KG1 (cell line): ENCODE measurements around the gene PPP1R14C.

Source experiments
- DNase-seq: peaks from one replicate; lab custom pipeline; 2025; lab: John Stamatoyannopoulos, UW

Gene PPP1R14C

DNA sequence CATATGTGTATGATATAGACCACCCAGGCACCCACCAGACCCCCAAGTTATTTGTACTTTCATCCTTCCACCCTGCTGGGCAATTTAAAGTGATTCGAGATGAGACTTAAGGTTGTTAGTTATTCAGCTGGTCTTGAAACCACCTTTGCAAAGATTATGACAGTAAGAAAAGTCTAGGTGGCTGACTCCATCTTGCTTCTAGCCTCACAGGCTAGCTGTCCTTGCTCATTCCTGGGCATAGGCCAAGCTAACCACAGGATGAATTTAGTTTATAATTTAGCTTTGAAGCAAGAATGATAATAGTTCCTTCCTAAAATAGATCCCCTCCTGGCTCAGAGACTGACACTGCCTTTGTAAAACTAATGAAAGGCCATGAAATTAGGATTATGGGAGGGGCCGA is 154.0 kb downstream of the PPP1R14C start:
- no peak for DNase-seq

DNA sequence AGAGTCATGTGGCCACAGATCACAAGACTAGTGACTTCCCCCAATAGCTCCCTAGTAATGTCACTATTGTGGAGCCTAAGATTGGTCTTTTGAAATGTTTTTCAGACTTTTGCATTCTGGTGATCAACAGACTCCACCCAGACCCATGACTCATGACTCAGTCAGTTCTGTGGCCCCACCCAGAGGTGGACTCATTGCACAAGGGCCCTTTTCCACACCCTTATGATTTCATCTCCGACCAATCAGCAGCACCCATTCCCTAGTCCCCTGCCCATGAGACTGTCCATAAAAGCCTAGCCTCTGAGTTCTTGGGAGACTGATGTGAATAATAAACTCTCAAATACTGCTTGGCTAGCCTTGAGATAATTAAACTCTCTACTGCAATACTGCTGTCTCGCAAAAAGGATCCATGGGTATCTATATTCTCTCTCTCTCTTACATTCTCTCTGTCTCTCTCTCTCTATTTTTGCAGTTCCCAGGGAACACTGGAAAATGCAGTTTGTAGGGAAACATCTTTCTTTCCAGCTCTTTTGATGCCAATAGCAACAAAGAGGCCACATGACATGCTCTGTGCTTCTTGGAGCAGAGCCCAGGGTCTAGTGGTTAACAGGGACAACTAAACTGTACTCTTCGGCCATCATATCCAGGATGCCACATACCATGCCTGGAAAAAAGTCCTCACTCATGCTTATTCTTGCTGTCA is 154.6 kb downstream of the PPP1R14C start:
- DNase-seq = no peak

DNA sequence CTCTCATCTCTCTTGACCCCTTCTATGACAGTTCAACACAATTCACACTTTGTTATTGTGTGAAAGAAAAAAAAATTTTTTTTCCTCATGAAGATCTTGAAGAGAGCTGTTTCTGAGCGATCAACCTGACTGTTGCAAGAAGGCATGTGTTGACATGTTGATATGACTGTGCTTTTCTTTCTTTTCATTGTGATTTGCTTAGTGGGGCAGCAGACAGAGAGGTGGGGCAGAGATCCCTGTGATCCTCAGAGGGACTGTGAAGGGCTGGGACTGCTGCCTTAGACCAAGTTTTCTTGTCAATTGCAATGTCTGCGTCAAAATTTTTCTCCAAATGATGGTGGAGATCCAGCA is 155.2 kb downstream of the PPP1R14C start:
- DNase-seq = no peak

DNA sequence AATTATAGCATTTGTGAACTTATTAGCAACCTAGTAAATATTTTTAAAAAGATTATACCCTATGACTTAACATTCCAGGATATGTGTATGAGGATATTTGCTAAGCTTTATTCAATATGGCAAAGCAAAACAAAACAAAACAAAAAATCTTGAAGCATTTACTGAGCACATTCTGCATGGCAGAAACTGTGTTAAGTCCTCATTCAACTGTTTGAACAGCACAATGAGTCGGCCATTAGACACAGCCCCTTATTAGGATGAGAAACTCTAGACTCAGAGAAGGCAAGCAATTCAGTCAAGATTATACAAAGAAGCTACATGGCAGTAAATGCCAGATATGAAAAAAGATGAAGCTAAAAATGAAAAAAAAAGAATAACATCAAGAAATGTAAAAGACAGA is 155.8 kb downstream of the PPP1R14C start:
- DNase-seq = no peak
